Measurements from ENCODE around the gene CAD. TPM values are rescaled to one million over a fixed set of nuclear protein-coding genes. Genes with fewer than 3 reads are reported as not detected.

Gene CAD
- total RNA-seq, 1 donor from 2014 or later, result 65.8 TPM

DNA sequence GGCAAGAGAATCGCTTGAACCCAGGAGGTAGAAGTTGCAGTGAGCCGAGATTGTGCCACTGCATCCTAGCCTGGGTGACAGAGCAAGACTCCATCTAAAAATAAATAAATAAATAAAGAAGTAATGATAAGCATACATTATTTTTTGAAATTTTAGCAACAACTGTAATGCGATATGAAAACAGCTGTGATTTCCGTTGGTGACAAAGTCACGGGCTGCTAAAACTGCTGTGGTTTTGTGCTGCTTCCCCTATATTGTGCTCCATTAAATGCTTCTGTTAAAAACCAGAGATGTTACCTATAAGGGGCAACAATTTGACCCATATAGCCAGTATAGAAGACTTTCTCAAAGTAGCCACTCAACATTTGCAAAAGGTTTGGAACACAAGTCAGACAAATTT lies 73.4 kb downstream of the CAD start:
- DNase-seq (ENCODE audit: low read depth), result no peak
- H3K4me3 ChIP-seq (ENCODE audit: low read depth, low read length), result no peak overlapping the region
- TF ChIP-seq, protein P1, sequence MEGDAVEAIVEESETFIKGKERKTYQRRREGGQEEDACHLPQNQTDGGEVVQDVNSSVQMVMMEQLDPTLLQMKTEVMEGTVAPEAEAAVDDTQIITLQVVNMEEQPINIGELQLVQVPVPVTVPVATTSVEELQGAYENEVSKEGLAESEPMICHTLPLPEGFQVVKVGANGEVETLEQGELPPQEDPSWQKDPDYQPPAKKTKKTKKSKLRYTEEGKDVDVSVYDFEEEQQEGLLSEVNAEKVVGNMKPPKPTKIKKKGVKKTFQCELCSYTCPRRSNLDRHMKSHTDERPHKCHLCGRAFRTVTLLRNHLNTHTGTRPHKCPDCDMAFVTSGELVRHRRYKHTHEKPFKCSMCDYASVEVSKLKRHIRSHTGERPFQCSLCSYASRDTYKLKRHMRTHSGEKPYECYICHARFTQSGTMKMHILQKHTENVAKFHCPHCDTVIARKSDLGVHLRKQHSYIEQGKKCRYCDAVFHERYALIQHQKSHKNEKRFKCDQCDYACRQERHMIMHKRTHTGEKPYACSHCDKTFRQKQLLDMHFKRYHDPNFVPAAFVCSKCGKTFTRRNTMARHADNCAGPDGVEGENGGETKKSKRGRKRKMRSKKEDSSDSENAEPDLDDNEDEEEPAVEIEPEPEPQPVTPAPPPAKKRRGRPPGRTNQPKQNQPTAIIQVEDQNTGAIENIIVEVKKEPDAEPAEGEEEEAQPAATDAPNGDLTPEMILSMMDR (conservative IDR thresholded peaks at IDR 0.05; ENCODE audit: low read depth, low read length), result no peak

DNA sequence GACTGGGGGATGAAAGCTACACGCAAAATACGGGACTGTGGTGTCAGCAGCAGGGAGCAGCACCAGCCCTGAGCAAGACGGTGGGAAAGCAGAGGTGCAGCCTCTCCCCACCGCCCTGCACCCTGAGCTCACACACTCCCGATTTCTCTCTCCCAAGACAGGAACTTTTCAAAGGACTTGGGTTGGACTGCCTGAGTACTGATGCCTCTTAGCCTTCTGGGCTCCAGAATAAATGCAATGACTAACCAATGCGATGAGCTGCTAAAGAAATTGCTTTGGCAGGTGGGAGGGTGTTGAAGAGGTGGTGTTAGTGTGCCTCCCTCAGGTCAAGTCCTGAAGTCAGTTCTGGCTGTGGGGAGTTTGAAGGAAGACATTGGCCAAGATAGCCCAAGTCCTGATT lies 74.7 kb downstream of the CAD start:
- H3K4me3 ChIP-seq (ENCODE audit: low read depth, low read length), result no peak overlapping the region
- TF ChIP-seq, protein P1 (conservative IDR thresholded peaks at IDR 0.05; ENCODE audit: low read depth, low read length), result peak; percentile 15
- no peak for DNase-seq (ENCODE audit: low read depth)

Other genes with a start within 250 kb of the CAD start
- gene MAPRE3, start 246.7 kb upstream of the CAD start, total RNA-seq, result 0.72 and 1.6 TPM in 2 replicates
- gene TMEM214, start 184.4 kb upstream of the CAD start, total RNA-seq, result 11.2 and 20.1 TPM in 2 replicates
- 17.0 and 21.8 TPM in 2 replicates for gene AGBL5, start 165.7 kb upstream of the CAD start, total RNA-seq
- 283 and 454 TPM in 2 replicates for gene OST4, start 145.7 kb upstream of the CAD start, total RNA-seq
- 0.80 and 2.1 TPM in 2 replicates for gene EMILIN1, start 138.8 kb upstream of the CAD start, total RNA-seq
- 5.5 and 6.1 TPM in 2 replicates for gene KHK, start 130.6 kb upstream of the CAD start, total RNA-seq
- gene CGREF1, start 98.2 kb upstream of the CAD start, total RNA-seq, result 1.0 and 2.3 TPM in 2 replicates
- gene ABHD1, start 93.6 kb upstream of the CAD start, total RNA-seq, result not detected in 2 replicates
- gene PREB, start 82.7 kb upstream of the CAD start, total RNA-seq, result 53.3 and 77.1 TPM in 2 replicates
- gene PRR30, start 78.0 kb upstream of the CAD start, total RNA-seq, result not detected in 2 replicates
- gene TCF23, start 68.4 kb upstream of the CAD start, total RNA-seq, result not detected in 2 replicates
- 90.3 and 143 TPM in 2 replicates for gene ATRAID, start 5.3 kb upstream of the CAD start, total RNA-seq
- 51.5 and 90.9 TPM in 2 replicates for gene SLC5A6, start 5.1 kb upstream of the CAD start, total RNA-seq
- 0.29 TPM in 1 of 2 replicates, not detected in the other for gene SLC30A3, start 45.7 kb downstream of the CAD start, total RNA-seq
- not detected in 2 replicates for gene DNAJC5G, start 58.1 kb downstream of the CAD start, total RNA-seq
- 1.5 TPM in 1 of 2 replicates, not detected in the other for gene TRIM54, start 65.1 kb downstream of the CAD start, total RNA-seq
- gene UCN, start 91.1 kb downstream of the CAD start, total RNA-seq, result not detected in 2 replicates
- 71.3 and 76.5 TPM in 2 replicates for gene MPV17, start 105.7 kb downstream of the CAD start, total RNA-seq
- gene GTF3C2, start 139.4 kb downstream of the CAD start, total RNA-seq, result 37.4 and 61.7 TPM in 2 replicates
- 35.5 and 43.3 TPM in 2 replicates for gene EIF2B4, start 153.0 kb downstream of the CAD start, total RNA-seq
- gene SNX17, start 153.2 kb downstream of the CAD start, total RNA-seq, result 64.6 and 121 TPM in 2 replicates
- gene ZNF513, start 163.4 kb downstream of the CAD start, total RNA-seq, result 5.6 and 9.5 TPM in 2 replicates
- 135 and 228 TPM in 2 replicates for gene PPM1G, start 192.2 kb downstream of the CAD start, total RNA-seq
- 60.2 and 77.1 TPM in 2 replicates for gene NRBP1, start 211.3 kb downstream of the CAD start, total RNA-seq
- 10.0 and 20.5 TPM in 2 replicates for gene KRTCAP3, start 225.0 kb downstream of the CAD start, total RNA-seq

All from epithelial cell of proximal tubule (primary cell).